ENCODE data around the gene NTMT1.
"Not testable (repeated sequence)": the region's sequence is repeated elsewhere in the genome, so short reads cannot be mapped to it uniquely, and the experiment has no call there.

The NTMT1 gene

DNA sequence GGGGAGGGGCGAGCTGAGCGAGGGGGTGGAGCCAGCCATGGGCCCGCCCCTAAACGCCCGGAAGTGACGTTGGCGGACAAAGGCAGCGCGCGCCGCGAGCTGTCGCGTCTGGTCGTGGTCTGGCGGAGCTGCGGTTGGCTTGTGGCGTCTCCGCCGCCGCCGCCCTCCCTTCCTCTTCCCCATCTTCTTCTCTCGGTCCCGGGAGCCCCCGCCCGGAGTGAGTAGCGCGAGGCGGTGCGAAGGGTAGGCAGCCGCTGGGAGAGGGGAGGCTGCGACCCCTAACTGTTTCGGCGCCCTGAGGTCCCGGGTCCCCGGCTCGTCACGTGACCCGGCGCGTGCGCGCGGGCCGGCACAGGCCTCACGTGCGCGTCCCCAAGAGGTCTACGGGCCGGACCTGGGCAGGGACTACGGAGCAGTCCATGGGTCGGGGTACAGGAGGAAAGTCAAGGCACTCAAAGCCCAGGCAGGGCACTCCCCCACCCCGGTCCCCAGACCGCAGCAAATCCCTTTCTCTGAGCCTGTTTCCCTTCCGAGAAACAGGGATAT lies at the start of gene NTMT1:
NTMT1 (plus strand) TSS at position 85 of the 546 bp plus-strand sequence. CDS start 6,541 bp downstream, outside the sequence.
- DNase-seq (ENCODE audit: low read depth): no peak

DNA sequence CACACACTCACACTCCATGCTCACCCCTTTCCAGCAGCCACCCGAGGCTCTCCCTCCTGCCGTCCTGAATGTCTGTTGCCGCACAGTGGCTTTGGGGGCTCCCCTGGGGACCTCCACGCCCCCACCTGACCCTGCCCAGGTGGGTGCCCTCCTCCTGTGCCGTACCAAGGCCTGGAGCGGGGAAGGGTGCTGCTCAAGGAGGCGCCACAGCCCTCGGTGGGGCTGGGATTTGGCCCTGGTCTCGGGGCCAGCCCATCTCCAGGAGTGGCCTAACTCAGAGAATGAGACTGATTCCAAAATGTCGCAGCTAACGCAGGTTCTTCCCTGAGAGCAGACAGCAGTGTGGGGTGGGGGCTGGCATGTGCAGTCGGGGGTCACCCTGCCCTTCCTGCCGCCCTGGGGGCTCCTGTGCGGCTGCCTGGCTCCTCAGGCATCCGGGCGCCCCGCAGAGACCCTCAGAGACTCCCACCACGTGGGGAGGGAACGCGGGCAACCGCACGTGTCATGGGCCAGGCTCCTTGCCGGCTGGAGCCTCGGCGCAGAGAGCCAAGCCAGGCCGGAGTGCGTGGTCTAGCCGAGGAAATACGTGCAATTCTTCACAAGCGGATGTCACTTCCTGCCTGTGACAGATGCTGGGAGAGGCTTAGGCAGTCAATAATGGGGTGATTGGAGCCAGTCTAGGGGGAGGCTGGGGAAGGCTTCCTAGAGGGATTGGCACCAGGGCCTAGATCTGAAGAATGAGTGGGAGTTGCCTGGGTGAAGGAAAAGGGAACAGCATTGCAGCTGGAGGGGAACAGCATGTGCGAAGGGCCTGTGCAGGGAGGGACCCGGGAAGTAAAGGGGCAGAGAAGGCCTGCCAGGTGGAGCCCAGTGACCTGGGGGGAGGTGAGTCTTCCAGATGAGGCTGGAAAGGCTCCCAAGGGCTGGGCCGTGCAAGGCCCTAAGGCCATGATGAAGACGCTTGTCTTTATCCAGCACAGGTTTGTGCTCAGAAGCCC lies 49.1 kb upstream of the NTMT1 start:
- DNase-seq (ENCODE audit: low read depth): no peak

GRCh38 chr9:129579294-129579693 lies 46.7 kb upstream of the NTMT1 start:
- no peak for DNase-seq (ENCODE audit: low read depth)

DNA sequence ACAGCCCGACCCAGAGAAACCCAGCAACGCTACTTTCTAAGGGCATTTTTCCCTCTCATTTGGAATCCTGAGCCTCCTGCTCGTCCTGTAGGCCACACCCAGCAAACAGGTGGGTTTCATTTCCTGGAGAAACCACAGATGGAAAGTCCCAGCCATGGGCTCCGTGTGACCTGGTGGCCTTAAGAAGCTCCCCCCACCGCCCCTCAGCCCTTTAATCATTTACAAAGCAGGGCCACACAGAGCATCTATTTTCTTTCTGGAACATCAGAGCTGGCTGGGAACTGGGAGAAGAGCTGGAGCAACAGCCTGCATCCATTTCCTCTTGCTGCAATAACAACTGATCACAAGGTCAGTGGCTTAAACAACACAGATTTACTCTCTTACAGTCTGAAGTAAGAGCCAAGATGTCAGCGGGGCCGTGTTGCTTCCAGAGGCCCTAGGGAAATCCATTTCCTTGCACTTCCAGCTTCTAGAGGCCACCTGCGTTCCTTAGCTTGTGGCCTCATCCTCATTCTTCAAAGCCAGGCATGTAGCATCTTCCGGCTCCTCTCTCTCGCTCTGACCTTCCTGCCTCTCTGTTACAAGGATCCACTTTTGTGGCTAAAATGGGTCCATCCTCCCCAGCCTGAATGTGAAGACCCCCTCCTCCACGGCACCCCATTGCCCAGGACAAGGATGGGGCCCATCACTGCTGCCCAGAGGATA lies 45.6 kb upstream of the NTMT1 start:
- DNase-seq (ENCODE audit: low read depth): no peak

- no peak for DNase-seq (ENCODE audit: low read depth)
These were observed 44.3 kb upstream of the NTMT1 start for GRCh38 chr9:129581505-129582189.

- DNase-seq (ENCODE audit: low read depth): no peak
These were observed 43.1 kb upstream of the NTMT1 start for GRCh38 chr9:129582855-129583254.

- DNase-seq (ENCODE audit: low read depth): no peak
These were observed 42.5 kb upstream of the NTMT1 start for GRCh38 chr9:129583308-129584038.

GRCh38 chr9:129584136-129584535 lies 41.8 kb upstream of the NTMT1 start:
- peak; percentile 40 for DNase-seq (ENCODE audit: low read depth)

GRCh38 chr9:129585352-129585751 lies 40.6 kb upstream of the NTMT1 start:
- no peak for DNase-seq (ENCODE audit: low read depth)

DNA sequence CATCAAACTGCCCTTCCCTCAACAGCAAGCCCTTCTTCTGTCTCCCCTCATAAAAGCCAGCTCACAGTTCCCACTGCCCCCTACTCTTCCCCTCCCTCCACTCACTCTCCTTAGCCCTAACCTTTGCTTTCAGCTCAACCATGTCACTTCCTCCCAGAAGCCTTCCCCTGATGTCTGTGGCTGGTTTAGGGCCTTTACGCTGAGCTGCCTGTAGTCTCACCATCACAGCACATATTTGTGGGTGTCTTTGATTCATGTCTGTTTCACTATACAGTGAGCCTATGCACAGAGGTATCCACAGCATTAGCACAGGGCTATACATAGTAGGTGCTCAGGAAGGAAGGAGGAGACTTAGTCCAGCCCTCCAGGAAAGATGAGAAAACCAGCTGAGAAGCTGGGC lies 39.7 kb upstream of the NTMT1 start:
- DNase-seq (ENCODE audit: low read depth): no peak

- DNase-seq (ENCODE audit: low read depth): no peak
These were observed 39.3 kb upstream of the NTMT1 start for GRCh38 chr9:129586685-129587084.

DNA sequence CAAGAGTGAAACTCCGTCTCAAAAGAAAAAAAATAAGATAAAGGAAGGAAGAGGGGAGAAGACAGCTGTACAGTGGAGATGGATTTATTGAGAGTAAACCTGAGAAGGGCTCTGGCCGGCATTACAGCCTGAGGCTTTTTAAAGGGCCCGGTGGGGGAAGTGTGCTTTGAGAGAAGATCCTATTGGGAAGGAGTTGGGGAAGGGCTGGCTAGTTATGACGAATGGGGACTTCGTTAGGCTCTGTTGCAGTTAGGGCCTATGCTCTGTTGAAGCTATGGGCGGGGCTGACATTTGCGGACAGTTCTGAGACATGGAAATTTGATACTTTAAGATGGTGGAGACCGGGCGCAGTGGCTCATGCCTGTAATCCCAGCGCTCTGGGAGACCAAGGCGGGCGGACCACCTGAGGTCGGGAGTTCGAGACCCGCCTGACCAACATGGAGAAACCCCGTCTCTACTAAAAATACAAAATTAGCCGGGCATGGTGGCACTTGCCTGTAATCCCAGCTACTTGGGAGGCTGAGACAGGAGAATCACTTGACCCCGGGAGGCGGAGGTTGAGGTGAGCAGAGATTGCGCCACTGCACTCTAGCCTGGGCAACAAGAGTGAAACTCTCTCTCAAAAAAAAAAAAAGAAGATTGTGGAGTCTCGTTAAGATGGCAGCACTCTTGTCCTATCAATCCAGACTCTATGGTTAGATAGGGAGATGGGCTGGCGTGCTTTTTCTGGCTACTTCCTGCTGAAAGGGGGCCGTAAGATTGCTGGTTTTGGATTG lies 38.3 kb upstream of the NTMT1 start:
- DNase-seq (ENCODE audit: low read depth): no peak

DNA sequence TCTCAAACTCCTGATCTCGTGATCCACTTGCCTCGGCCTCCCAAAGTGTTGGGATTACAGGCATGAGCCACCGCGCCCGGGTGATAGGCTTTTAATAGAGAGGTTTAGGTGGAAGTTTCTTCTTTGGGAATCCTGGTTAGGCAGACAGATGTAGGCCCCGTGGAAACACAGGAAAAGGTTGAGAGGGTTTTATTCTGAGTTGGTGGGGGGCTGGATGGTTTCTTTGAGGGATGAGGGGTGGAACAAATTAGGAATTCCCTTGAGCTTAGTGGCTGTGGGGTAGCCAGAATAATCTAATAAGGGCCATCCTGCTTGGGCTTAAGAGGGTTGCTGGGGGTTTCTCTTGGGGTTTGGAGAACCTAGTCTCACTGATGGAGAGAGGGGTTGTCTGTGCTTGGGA lies 35.5 kb upstream of the NTMT1 start:
- no peak for DNase-seq (ENCODE audit: low read depth)

GRCh38 chr9:129591916-129592315 lies 34.0 kb upstream of the NTMT1 start:
- no peak for DNase-seq (ENCODE audit: low read depth)

DNA sequence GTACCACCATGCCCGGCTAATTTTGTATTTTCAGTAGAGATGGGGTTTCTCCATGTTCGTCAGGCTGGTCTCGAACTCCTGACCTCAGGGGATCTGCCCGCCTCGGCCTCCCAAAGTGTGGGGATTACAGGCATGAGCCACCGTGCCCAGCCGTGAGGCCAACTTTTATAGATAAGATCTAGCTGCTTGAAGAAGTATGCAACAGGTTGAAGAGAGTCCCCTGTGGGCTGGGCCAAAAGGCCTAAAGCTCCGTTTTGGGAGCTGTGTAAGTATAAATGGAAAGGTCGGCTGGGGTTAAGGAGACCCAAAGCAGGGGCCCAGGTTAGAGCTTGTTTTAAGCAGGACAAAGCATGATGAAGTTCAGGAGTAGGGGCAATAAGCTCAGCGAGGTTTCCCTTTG lies 33.2 kb upstream of the NTMT1 start:
- not testable (repeated sequence) for DNase-seq (ENCODE audit: low read depth)

- no peak for DNase-seq (ENCODE audit: low read depth)
These were observed 31.3 kb upstream of the NTMT1 start for GRCh38 chr9:129594632-129595031.

DNA sequence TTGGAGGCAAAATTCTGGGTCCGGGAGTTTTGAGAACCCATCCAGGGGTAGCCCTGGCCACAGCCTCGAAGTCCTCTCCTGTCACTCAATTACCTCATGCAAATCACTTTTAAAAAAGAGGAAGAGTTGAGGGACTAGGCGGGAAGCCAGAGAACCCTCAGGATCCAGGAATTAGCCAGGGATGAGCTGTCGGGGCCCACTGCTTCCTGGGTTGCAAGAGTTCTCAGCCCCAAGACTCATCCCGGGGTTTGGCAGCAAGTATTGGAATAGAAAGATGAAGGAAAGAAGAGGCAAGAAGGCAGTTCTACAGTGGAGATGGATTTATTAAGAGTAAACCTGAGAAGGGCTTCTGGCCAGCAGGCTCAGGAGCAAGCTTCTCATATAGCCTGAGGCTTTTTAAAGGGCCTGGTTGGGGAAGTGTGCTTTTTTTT lies 30.6 kb upstream of the NTMT1 start:
- DNase-seq (ENCODE audit: low read depth): no peak

DNA sequence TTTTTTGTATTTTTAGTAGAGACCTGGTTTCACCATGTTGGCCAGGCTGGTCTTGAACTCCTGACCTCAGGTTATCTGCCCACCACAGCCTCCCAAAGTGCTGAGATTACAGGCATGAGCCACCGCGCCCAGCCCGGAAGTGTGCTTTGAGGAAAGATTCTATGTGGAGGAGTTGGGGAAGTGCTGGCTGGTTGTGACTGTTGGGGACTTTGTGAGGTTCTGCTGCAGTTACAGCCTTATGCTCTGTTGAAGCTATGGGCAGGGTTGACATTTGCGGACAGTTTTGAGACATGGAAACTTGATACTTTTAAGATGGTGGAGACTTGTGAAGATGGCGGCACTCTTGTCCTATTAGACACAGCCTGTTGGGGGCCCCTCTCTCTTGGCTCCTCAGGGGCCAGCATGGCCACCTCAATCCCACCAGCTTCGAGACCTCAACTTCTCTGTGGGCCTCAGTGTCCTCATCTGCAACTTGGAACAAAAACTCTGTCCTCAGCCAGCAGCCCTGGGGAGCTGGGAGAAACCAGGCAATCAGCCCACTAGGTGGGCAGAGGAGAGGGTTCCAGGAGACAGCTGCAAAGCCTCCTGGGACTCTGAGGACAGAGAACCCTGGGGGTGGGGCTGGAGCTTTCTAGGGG lies 29.9 kb upstream of the NTMT1 start:
- no peak for DNase-seq (ENCODE audit: low read depth)

GRCh38 chr9:129596541-129597331 lies 29.2 kb upstream of the NTMT1 start:
- DNase-seq (ENCODE audit: low read depth): peak; percentile 27

Measured in GM04503 (cell line).